ENCODE data around the gene TSEN15.

The TSEN15 gene

GRCh38 chr1:184101141-184101540 lies 49.6 kb downstream of the TSEN15 start:
- TF ChIP-seq CTCF (IDR thresholded peaks at IDR 0.05; ENCODE audit: low read depth, low read length) = no peak
- no peak overlapping the region for H3K4me3 ChIP-seq (ENCODE audit: low read depth, low read length)

GRCh38 chr1:184101571-184101970 lies 50.0 kb downstream of the TSEN15 start:
- no peak for TF ChIP-seq CTCF (IDR thresholded peaks at IDR 0.05; ENCODE audit: low read depth, low read length)
- H3K4me3 ChIP-seq (ENCODE audit: low read depth, low read length) = no peak overlapping the region

- no peak for TF ChIP-seq CTCF (IDR thresholded peaks at IDR 0.05; ENCODE audit: low read depth, low read length)
- no peak overlapping the region for H3K4me3 ChIP-seq (ENCODE audit: low read depth, low read length)
These were observed 59.0 kb downstream of the TSEN15 start for GRCh38 chr1:184110272-184111204.

GRCh38 chr1:184112176-184112948 lies 60.8 kb downstream of the TSEN15 start:
- no peak for TF ChIP-seq CTCF (IDR thresholded peaks at IDR 0.05; ENCODE audit: low read depth, low read length)
- H3K4me3 ChIP-seq (ENCODE audit: low read depth, low read length) = no peak overlapping the region

- TF ChIP-seq CTCF (IDR thresholded peaks at IDR 0.05; ENCODE audit: low read depth, low read length) = no peak
These were observed 61.7 kb downstream of the TSEN15 start for GRCh38 chr1:184113251-184113650.

GRCh38 chr1:184114818-184115398 lies 63.4 kb downstream of the TSEN15 start:
- no peak for TF ChIP-seq CTCF (IDR thresholded peaks at IDR 0.05; ENCODE audit: low read depth, low read length)
- H3K4me3 ChIP-seq (ENCODE audit: low read depth, low read length) = no peak overlapping the region

More at GRCh38 chr1:184113251-184113650, 61.7 kb downstream of the TSEN15 start:
- H3K4me3 ChIP-seq (ENCODE audit: low read depth, low read length) = no peak overlapping the region
